Heart left ventricle (tissue), 16 donors: ENCODE data around the gene UBE4A. TPM values are rescaled to one million over a fixed set of nuclear protein-coding genes. Genes with fewer than 3 reads are reported as not detected.

Experiments
- ATAC-seq, 4 donors: fragments of 200-7000 bp; cut with Tn5 transposase; one replicate each; pipeline ENCODE4 v1.9.1; 2020 to 2022; ENCODE audit warnings: moderate library complexity in 4 of 4, mild to moderate bottlenecking in 3 of 4, moderate number of reproducible peaks in 1 of 4
- DNase-seq, 5 donors: peaks; one replicate each; pipeline ENCODE4 v3.0.0-alpha.2; 2020
- H3K27ac ChIP-seq, 12 donors: fragments of 200-600 bp; sonication (generic) in 4 of 12; one replicate each; pipeline versions ENCODE4 v1.5.0 to v1.8.0; 2016 to 2022; ENCODE audit warnings: mild to moderate bottlenecking in 2 of 12
- H3K27me3 ChIP-seq, 9 donors: fragments of 200-600 bp; sonication (generic) in 2 of 9; one replicate each; pipeline versions ENCODE4 v1.5.1 to v1.8.0; 2016 to 2022; ENCODE audit warnings: mild to moderate bottlenecking in 3 of 9
- H3K36me3 ChIP-seq, 9 donors: fragments of 200-600 bp; sonication (generic) in 2 of 9; one replicate each; pipeline versions ENCODE4 v1.5.0 to v1.8.0; 2018 to 2022; ENCODE audit warnings: mild to moderate bottlenecking in 2 of 9
- H3K4me1 ChIP-seq, 12 donors: fragments of 200-600 bp; sonication (generic) in 4 of 12; one replicate each; pipeline versions ENCODE4 v1.5.0 to v1.8.0; 2016 to 2022; ENCODE audit warnings: mild to moderate bottlenecking in 3 of 12
- H3K4me3 ChIP-seq, 12 donors: fragments of 200-600 bp; sonication (generic) in 4 of 12; one replicate each; pipeline versions ENCODE4 v1.5.0 to v1.8.0; 2017 to 2022; ENCODE audit warnings: mild to moderate bottlenecking in 9 of 12, moderate library complexity in 4 of 12
- H3K9me3 ChIP-seq, 12 donors: fragments of 200-600 bp; sonication (generic) in 4 of 12; one replicate each; pipeline versions ENCODE4 v1.5.0 to v1.8.0; 2016 to 2022; ENCODE audit warnings: mild to moderate bottlenecking in 1 of 12
- POLR2A ChIP-seq, 2 donors: fragments of 450-650 bp; IDR thresholded peaks; one replicate each; pipeline ENCODE4 v1.6.1; 2017; ENCODE audit warnings: antibody characterized with exemption in 2 of 2, mild to moderate bottlenecking in 2 of 2, moderate library complexity in 2 of 2
- WGBS, 4 donors: extraction: QIAGEN DNeasy Blood & Tissue Kit in 2 of 4; methylation state at CpG; one replicate each; pipeline versions ENCODE4 v1.1.5 to v1.1.7; 2013 to 2018; 5-methylcytosine and 5-hydroxymethylcytosine counted together
- intact Hi-C, 10 donors: fragments of 100-400 bp; cut with DNase I; formaldehyde crosslinking; loops; one replicate each; pipeline versions ENCODE4 v1.11.1 to v1.14.2; 2022
- polyA plus RNA-seq, 2 donors: library from polyadenylated mRNA; stranded (reverse); fragments of 200-250 nt; gene quantifications; one replicate each; pipeline ENCODE4 v1.2.3, GENCODE V29; 2013
- total RNA-seq, 9 donors: library from RNA; depleted of rRNA in 2 of 9; stranded (reverse); fragments of >200 nt in 2 of 9; fragmentation: NEBNext Ultra II Directional in 3 of 9; extraction: Animal tissue kit (Norgen Biotek cat#: 25700) in 3 of 9; gene quantifications; one replicate each; pipeline versions ENCODE4 v1.1.0 to v1.2.4, GENCODE V29; 2016 to 2023
- TF ChIP-seq, protein P1 (sequence below), 12 donors: fragments of 200-600 bp; sonication (generic) in 4 of 12; IDR thresholded peaks; one replicate each; pipeline versions ENCODE4 v1.5.0 to v1.8.0; 2018 to 2022; ENCODE audit warnings: antibody characterized with exemption in 12 of 12, mild to moderate bottlenecking in 5 of 12
- donor health status: ischemic (EF 13 %, LVEDD 7.1; RV severe dilation, severe dysfunction).
- donor health status: healthy with polysubstance abuse.
- donor health status: DM: no; HTN: yes; CAD: no.
- donor health status: DM: no; HTN: no; CAD: no.
- donor health status: ischemic (EF 25% LVEDD 6.9; RV normal size, moderate dysfunction).
- donor health status: ischemic (EF 25% LVEDD 5.7; RV mildly dilated, moderate dysfunction).
- donor health status: healthy.
- donor health status: DM: yes; HTN: yes; CAD: no.
- donor health status: ischemic (EF 35%, LVEDD 5.7; RV mildly dilated, moderate dysfunction).
- donor health status: nonischemic (EF 11% LVEDD 7.7; RV severe dilation, severe dysfunction).
- donor health status: DM: yes; HTN: yes; CAD: no.
- donor health status: PGD.
- donor health status: ischemic (EF 29% LVEDD 5.4; RV normal size, mild dysfunction).
- donor health status: nonischemic (EF 23%, LVEDD 6.1; RV moderate dilation, normal function).

The UBE4A gene
- total and polyA plus RNA-seq, 11 donors = 13.0 to 50.3 (median 39.7) TPM

GRCh38 chr11:118341815-118342489 lies 17.4 kb upstream of the UBE4A start:
- peak overlapping the region in 2 of 12 donors; percentile 23 to 56 for H3K4me3 ChIP-seq

GRCh38 chr11:118342503-118343161 lies 16.8 kb upstream of the UBE4A start, which contains the start of gene CD3D:
TSS of gene CD3D (minus strand) at chr11:118342705. CDS start at chr11:118342607, 98 bp downstream.
- 65 to 71% (median 69%) methylated on average over 12 to 13 of the region's 13 CpGs for WGBS, 4 donors
- Histone ChIP-seq H3K4me3 (peak within 1 kb of the TSS in 2 of 12 donors; percentile 23 to 56), H3K4me1 (peaks cover 0 to 6% (median 0%) of the 10 kb centered on the region in 12 donors), H3K27ac (peak within 1 kb of the TSS in 1 of 12 donors; percentile 75), H3K36me3 (no peaks in the 10 kb centered on the region), H3K9me3 (no peaks in the 10 kb centered on the region), H3K27me3 (peaks cover 0 to 7% (median 0%) of the 10 kb centered on the region in 9 donors)
- DNase-seq (no peak), ATAC-seq (no peak)
- no peak for TF ChIP-seq POLR2A (IDR thresholded peaks at IDR 0.05)
- TF ChIP-seq, protein P1, sequence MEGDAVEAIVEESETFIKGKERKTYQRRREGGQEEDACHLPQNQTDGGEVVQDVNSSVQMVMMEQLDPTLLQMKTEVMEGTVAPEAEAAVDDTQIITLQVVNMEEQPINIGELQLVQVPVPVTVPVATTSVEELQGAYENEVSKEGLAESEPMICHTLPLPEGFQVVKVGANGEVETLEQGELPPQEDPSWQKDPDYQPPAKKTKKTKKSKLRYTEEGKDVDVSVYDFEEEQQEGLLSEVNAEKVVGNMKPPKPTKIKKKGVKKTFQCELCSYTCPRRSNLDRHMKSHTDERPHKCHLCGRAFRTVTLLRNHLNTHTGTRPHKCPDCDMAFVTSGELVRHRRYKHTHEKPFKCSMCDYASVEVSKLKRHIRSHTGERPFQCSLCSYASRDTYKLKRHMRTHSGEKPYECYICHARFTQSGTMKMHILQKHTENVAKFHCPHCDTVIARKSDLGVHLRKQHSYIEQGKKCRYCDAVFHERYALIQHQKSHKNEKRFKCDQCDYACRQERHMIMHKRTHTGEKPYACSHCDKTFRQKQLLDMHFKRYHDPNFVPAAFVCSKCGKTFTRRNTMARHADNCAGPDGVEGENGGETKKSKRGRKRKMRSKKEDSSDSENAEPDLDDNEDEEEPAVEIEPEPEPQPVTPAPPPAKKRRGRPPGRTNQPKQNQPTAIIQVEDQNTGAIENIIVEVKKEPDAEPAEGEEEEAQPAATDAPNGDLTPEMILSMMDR (IDR thresholded peaks at IDR 0.05) = no peak
- intact Hi-C loops = no loop called here

More at GRCh38 chr11:118341815-118342489, 17.4 kb upstream of the UBE4A start:
- DNase-seq (no peak), ATAC-seq (no peak)
- no peak for TF ChIP-seq POLR2A (IDR thresholded peaks at IDR 0.05)
- TF ChIP-seq, protein P1 (IDR thresholded peaks at IDR 0.05) = no peak
- Histone ChIP-seq H3K4me1 (peaks cover 0 to 6% (median 0%) of the 10 kb centered on the region in 12 donors), H3K27ac (peak overlapping the region in 1 of 12 donors; percentile 75), H3K36me3 (no peaks in the 10 kb centered on the region), H3K27me3 (peaks cover 0 to 7% (median 0%) of the 10 kb centered on the region in 9 donors), H3K9me3 (no peaks in the 10 kb centered on the region)
- WGBS, 4 donors = 73 to 89% (median 84%) methylated on average over 5 of the region's 5 CpGs
- intact Hi-C loops = no loop called here

GRCh38 chr11:118343248-118343647 lies 16.2 kb upstream of the UBE4A start:
- DNase-seq (no peak), ATAC-seq (no peak)
- no peak for TF ChIP-seq POLR2A (IDR thresholded peaks at IDR 0.05)
- TF ChIP-seq, protein P1 (IDR thresholded peaks at IDR 0.05) = no peak
- Histone ChIP-seq H3K27ac (peak overlapping the region in 1 of 12 donors; percentile 75), H3K4me1 (peaks cover 0 to 6% (median 0%) of the 10 kb centered on the region in 12 donors), H3K4me3 (peak overlapping the region in 1 of 12 donors; percentile 56), H3K36me3 (no peaks in the 10 kb centered on the region), H3K9me3 (no peaks in the 10 kb centered on the region), H3K27me3 (peaks cover 0 to 10% (median 0%) of the 10 kb centered on the region in 9 donors)
- WGBS, 4 donors = 71 to 81% (median 75%) methylated on average over 9 of the region's 9 CpGs
- intact Hi-C loops = no loop called here

- 76 to 83% (median 80%) methylated on average over 6 of the region's 6 CpGs for WGBS, 4 donors
- H3K27me3 ChIP-seq = peaks cover 0 to 18% (median 0%) of the 10 kb centered on the region in 9 donors
- TF ChIP-seq, protein P1 (IDR thresholded peaks at IDR 0.05) = no peak
- no peak for TF ChIP-seq POLR2A (IDR thresholded peaks at IDR 0.05)
- H3K27ac ChIP-seq = peak within 1 kb of the TSS in 1 of 12 donors; percentile 75
- H3K4me1 ChIP-seq = no peaks in the 10 kb centered on the region
- intact Hi-C loops = no loop called here
- DNase-seq = no peak
- peaks cover 0 to 4% (median 0%) of the 10 kb centered on the region in 9 donors for H3K36me3 ChIP-seq
- no peaks in the 10 kb centered on the region for H3K9me3 ChIP-seq
- peak within 1 kb of the TSS in 1 of 12 donors; percentile 56 for H3K4me3 ChIP-seq
- ATAC-seq = no peak
These were observed 15.4 kb upstream of the UBE4A start, which contains the start of gene CD3G for GRCh38 chr11:118343981-118344515. TSS of gene CD3G (plus strand) at chr11:118344344. CDS start at chr11:118344424, 80 bp downstream.
